ENCODE measurements around the gene PROM2. TPM values are rescaled to one million over a fixed set of nuclear protein-coding genes. Genes with fewer than 3 reads are reported as not detected.

PROM2 gene
- total RNA-seq, 1 donor from 2014 or later = 0.29 TPM

- no peak for DNase-seq (ENCODE audit: low spot score)
- intact Hi-C loops (cut with micrococcal nuclease) = no loop called here
- no peaks in the 10 kb centered on the region for H3K36me3 Mint-ChIP-seq (ENCODE audit: low read depth)
- no peak overlapping the region for H3K27ac Mint-ChIP-seq
- no peaks in the 10 kb centered on the region for H3K4me1 Mint-ChIP-seq (ENCODE audit: low read depth)
- no peaks in the 10 kb centered on the region for H3K27me3 Mint-ChIP-seq (ENCODE audit: insufficient read depth)
- no peaks in the 10 kb centered on the region for H3K9me3 Mint-ChIP-seq
- H3K4me3 Mint-ChIP-seq = no peak overlapping the region
Measured at GRCh38 chr2:95318431-95319220, 44.4 kb downstream of the PROM2 start.

- Mint-ChIP-seq H3K4me3 (no peak overlapping the region), H3K36me3 (ENCODE audit: low read depth) (no peaks in the 10 kb centered on the region), H3K27me3 (ENCODE audit: insufficient read depth) (no peaks in the 10 kb centered on the region), H3K9me3 (no peaks in the 10 kb centered on the region), H3K27ac (no peak overlapping the region), H3K4me1 (ENCODE audit: low read depth) (no peaks in the 10 kb centered on the region)
- DNase-seq (ENCODE audit: low spot score) = no peak
- intact Hi-C loops (cut with micrococcal nuclease) = no loop called here
Measured at GRCh38 chr2:95319481-95320343, 45.5 kb downstream of the PROM2 start.

GRCh38 chr2:95320344-95320712 is 46.1 kb downstream of the PROM2 start:
- no peak for DNase-seq (ENCODE audit: low spot score)
- H3K4me1 Mint-ChIP-seq (ENCODE audit: low read depth) = no peaks in the 10 kb centered on the region
- H3K27me3 Mint-ChIP-seq (ENCODE audit: insufficient read depth) = no peaks in the 10 kb centered on the region
- no peaks in the 10 kb centered on the region for H3K9me3 Mint-ChIP-seq
- intact Hi-C loops (cut with micrococcal nuclease) = no loop called here
- no peak overlapping the region for H3K4me3 Mint-ChIP-seq
- H3K27ac Mint-ChIP-seq = no peak overlapping the region
- H3K36me3 Mint-ChIP-seq (ENCODE audit: low read depth) = no peaks in the 10 kb centered on the region

GRCh38 chr2:95320986-95321767 is 46.9 kb downstream of the PROM2 start:
- Mint-ChIP-seq H3K4me1 (ENCODE audit: low read depth) (no peaks in the 10 kb centered on the region), H3K4me3 (no peak overlapping the region), H3K27me3 (ENCODE audit: insufficient read depth) (no peaks in the 10 kb centered on the region), H3K36me3 (ENCODE audit: low read depth) (no peaks in the 10 kb centered on the region), H3K27ac (no peak overlapping the region), H3K9me3 (peaks cover 3% of the 10 kb centered on the region)
- intact Hi-C loops (cut with micrococcal nuclease) = no loop called here
- no peak for DNase-seq (ENCODE audit: low spot score)

- H3K27me3 Mint-ChIP-seq (ENCODE audit: insufficient read depth) = no peaks in the 10 kb centered on the region
- H3K36me3 Mint-ChIP-seq (ENCODE audit: low read depth) = no peaks in the 10 kb centered on the region
- H3K4me1 Mint-ChIP-seq (ENCODE audit: low read depth) = no peaks in the 10 kb centered on the region
- DNase-seq (ENCODE audit: low spot score) = no peak
- no peak overlapping the region for H3K4me3 Mint-ChIP-seq
- H3K27ac Mint-ChIP-seq = no peak overlapping the region
- peaks cover 3% of the 10 kb centered on the region for H3K9me3 Mint-ChIP-seq
- intact Hi-C loops (cut with micrococcal nuclease) = no loop called here
Measured at GRCh38 chr2:95323347-95324155, 49.3 kb downstream of the PROM2 start.

GRCh38 chr2:95325026-95325425 is 50.8 kb downstream of the PROM2 start:
- Mint-ChIP-seq H3K27me3 (ENCODE audit: insufficient read depth) (no peaks in the 10 kb centered on the region), H3K27ac (no peak overlapping the region), H3K4me1 (ENCODE audit: low read depth) (no peaks in the 10 kb centered on the region), H3K36me3 (ENCODE audit: low read depth) (no peaks in the 10 kb centered on the region), H3K4me3 (no peak overlapping the region), H3K9me3 (peaks cover 3% of the 10 kb centered on the region)
- no peak for DNase-seq (ENCODE audit: low spot score)
- intact Hi-C loops (cut with micrococcal nuclease) = no loop called here

GRCh38 chr2:95325590-95326432 is 51.6 kb downstream of the PROM2 start:
- intact Hi-C loops (cut with micrococcal nuclease) = no loop called here
- peaks cover 3% of the 10 kb centered on the region for H3K9me3 Mint-ChIP-seq
- no peaks in the 10 kb centered on the region for H3K36me3 Mint-ChIP-seq (ENCODE audit: low read depth)
- no peak overlapping the region for H3K27ac Mint-ChIP-seq
- H3K4me3 Mint-ChIP-seq = no peak overlapping the region
- H3K4me1 Mint-ChIP-seq (ENCODE audit: low read depth) = no peaks in the 10 kb centered on the region
- no peaks in the 10 kb centered on the region for H3K27me3 Mint-ChIP-seq (ENCODE audit: insufficient read depth)
- no peak for DNase-seq (ENCODE audit: low spot score)

- no peak overlapping the region for H3K27ac Mint-ChIP-seq
- intact Hi-C loops (cut with micrococcal nuclease) = no loop called here
- no peaks in the 10 kb centered on the region for H3K36me3 Mint-ChIP-seq (ENCODE audit: low read depth)
- peaks cover 3% of the 10 kb centered on the region for H3K9me3 Mint-ChIP-seq
- no peak for DNase-seq (ENCODE audit: low spot score)
- H3K4me3 Mint-ChIP-seq = no peak overlapping the region
- no peaks in the 10 kb centered on the region for H3K27me3 Mint-ChIP-seq (ENCODE audit: insufficient read depth)
- no peaks in the 10 kb centered on the region for H3K4me1 Mint-ChIP-seq (ENCODE audit: low read depth)
Measured at GRCh38 chr2:95326433-95327140, 52.3 kb downstream of the PROM2 start.

GRCh38 chr2:95327861-95328260 is 53.6 kb downstream of the PROM2 start:
- H3K4me1 Mint-ChIP-seq (ENCODE audit: low read depth) = no peaks in the 10 kb centered on the region
- no peak for DNase-seq (ENCODE audit: low spot score)
- H3K9me3 Mint-ChIP-seq = peaks cover 3% of the 10 kb centered on the region
- no peaks in the 10 kb centered on the region for H3K36me3 Mint-ChIP-seq (ENCODE audit: low read depth)
- H3K4me3 Mint-ChIP-seq = no peak overlapping the region
- H3K27me3 Mint-ChIP-seq (ENCODE audit: insufficient read depth) = no peaks in the 10 kb centered on the region
- intact Hi-C loops (cut with micrococcal nuclease) = no loop called here
- H3K27ac Mint-ChIP-seq = no peak overlapping the region

- no peak overlapping the region for H3K27ac Mint-ChIP-seq
- intact Hi-C loops (cut with micrococcal nuclease) = no loop called here
- H3K4me3 Mint-ChIP-seq = no peak overlapping the region
- H3K36me3 Mint-ChIP-seq (ENCODE audit: low read depth) = no peaks in the 10 kb centered on the region
- H3K4me1 Mint-ChIP-seq (ENCODE audit: low read depth) = no peaks in the 10 kb centered on the region
- no peak for DNase-seq (ENCODE audit: low spot score)
- peaks cover 3% of the 10 kb centered on the region for H3K9me3 Mint-ChIP-seq
- no peaks in the 10 kb centered on the region for H3K27me3 Mint-ChIP-seq (ENCODE audit: insufficient read depth)
Measured at GRCh38 chr2:95328358-95329125, 54.3 kb downstream of the PROM2 start.

GRCh38 chr2:95329401-95329800 is 55.2 kb downstream of the PROM2 start:
- intact Hi-C loops (cut with micrococcal nuclease) = no loop called here
- DNase-seq (ENCODE audit: low spot score) = no peak
- H3K4me1 Mint-ChIP-seq (ENCODE audit: low read depth) = no peaks in the 10 kb centered on the region
- no peak overlapping the region for H3K27ac Mint-ChIP-seq
- peaks cover 3% of the 10 kb centered on the region for H3K9me3 Mint-ChIP-seq
- no peaks in the 10 kb centered on the region for H3K36me3 Mint-ChIP-seq (ENCODE audit: low read depth)
- H3K4me3 Mint-ChIP-seq = no peak overlapping the region
- no peaks in the 10 kb centered on the region for H3K27me3 Mint-ChIP-seq (ENCODE audit: insufficient read depth)

Measured in activated T-helper 1 cell treated with anti-CD3 and anti-CD28 coated beads, Interleukin-12 subunit alpha, Interleukin-12 subunit beta, Interleukin-2, Interleukin-4 antibody, amounts not matched to agents 30 ng/mL and 10 ng/mL and 1 ng/mL, durations not matched to agents 14 hours and 24 hours and 36 hours (primary cell).